HG03342 (cell line): Measurements from ENCODE around the gene IFNLR1.

Experiments
- ATAC-seq: cut with Tn5 transposase; IDR thresholded peaks from one replicate; pipeline ENCODE4 v1.9.1; 2021; ENCODE audit warnings: mild to moderate bottlenecking, moderate library complexity; ENCODE audit not compliant: unreplicated experiment

The IFNLR1 gene

DNA sequence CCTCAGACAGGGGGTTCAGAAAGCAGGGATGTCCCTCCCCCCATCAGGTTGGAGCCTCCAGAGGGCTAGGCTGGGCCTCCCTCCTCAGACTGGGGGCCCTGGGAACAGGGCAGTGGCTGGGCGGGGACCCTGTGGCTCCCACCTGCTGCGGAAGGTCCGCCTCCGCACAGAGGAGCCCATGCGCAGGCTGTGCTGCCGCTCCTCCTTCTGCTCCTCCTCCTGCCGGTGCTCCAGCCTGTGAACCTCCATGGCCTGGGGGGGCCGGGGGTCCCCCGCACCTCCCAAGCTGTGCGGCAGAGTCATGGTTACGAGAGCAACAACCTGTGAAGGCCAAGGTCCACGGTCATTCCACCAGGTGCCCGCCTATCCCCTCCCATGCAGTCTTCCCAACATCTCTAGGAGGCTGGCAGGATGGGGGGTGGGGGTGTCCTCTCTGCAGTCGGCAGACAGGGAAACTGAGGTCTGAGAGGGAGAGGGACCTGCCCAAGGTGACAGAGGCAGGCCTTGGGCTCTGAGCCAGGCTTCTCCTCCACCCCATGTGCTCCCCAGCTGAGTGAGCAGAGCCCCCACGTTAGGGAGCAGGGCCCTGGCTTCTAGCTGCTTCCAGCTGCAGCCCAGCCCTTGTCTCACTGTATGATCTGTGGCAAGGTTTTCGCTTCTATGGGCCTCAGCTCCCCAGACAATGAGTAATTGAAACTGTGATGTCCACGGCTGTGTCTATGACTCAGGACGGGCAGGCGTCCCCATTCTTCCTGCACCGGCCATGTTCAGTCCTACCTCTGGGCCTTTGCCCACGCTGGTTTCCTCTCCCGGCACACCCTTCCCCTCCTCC, 78.5 kb downstream of the IFNLR1 start:
- no peak for ATAC-seq

- no peak for ATAC-seq
These were observed 79.5 kb downstream of the IFNLR1 start for GRCh38 chr1:24107462-24108138.

- ATAC-seq, result no peak
These were observed 81.5 kb downstream of the IFNLR1 start for GRCh38 chr1:24105368-24106160.

DNA sequence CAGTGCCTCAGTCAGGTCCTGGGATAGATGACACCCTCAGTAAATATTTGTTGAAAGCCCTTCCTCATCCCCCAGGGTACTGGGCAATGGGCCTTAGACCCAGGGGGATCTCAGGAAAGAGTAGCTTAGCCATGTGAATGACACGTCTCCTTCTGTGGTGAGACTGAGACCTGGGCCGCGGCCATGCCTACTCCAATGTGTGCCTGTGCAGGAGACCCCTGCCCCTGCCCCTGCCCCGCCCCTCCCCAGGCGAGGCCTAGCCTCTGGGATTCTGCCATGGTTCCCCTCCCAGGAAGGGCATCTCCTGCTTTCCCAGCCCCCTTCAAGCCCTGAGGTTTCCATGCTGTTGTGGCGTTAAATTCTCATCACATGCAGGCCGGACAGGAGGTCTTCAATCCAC, 82.2 kb downstream of the IFNLR1 start:
- no peak for ATAC-seq
